Adrenal gland (tissue), 12 donors: ENCODE results near the gene TAOK2. TPM values are rescaled to one million over a fixed set of nuclear protein-coding genes. Genes with fewer than 3 reads are reported as not detected.

ENCODE experiments used
- DNase-seq, 7 donors: peaks; one replicate each; pipeline ENCODE4 v3.0.0-alpha.2; 2019 to 2020
- H3K27ac ChIP-seq, 5 donors: fragments of 200-600 bp; sonication (generic) in 4 of 5; 1 replicate in 3 of 5; 2 replicates in 2 of 5; pipeline versions ENCODE4 v1.5.1 to v1.8.0; 2016 to 2020; ENCODE audit warnings: mild to moderate bottlenecking in 1 of 5
- H3K27me3 ChIP-seq: fragments of 200-600 bp; 2 replicates; pipeline ENCODE4 v1.8.0; 2021
- H3K36me3 ChIP-seq, 2 donors: fragments of 200-600 bp; replicated peaks in 1 of 2; 1 replicate in 1 of 2; 2 replicates in 1 of 2; pipeline versions ENCODE4 v1.5.1 to v1.8.0; 2018 to 2022
- H3K4me1 ChIP-seq, 2 donors: fragments of 200-600 bp; replicated peaks in 1 of 2; 1 replicate in 1 of 2; 2 replicates in 1 of 2; pipeline versions ENCODE4 v1.5.1 to v1.8.0; 2018 to 2021
- H3K4me3 ChIP-seq, 4 donors: fragments of 200-600 bp; sonication (generic) in 3 of 4; one replicate each; pipeline ENCODE4 v1.5.1; 2016 to 2018
- H3K9me3 ChIP-seq, 3 donors: fragments of 200-600 bp; sonication (generic) in 1 of 3; replicated peaks in 1 of 3; 1 replicate in 2 of 3; 2 replicates in 1 of 3; pipeline versions ENCODE4 v1.5.1 to v1.8.0; 2016 to 2021
- POLR2A ChIP-seq, 2 donors: fragments of 450-650 bp; IDR thresholded peaks; one replicate each; pipeline ENCODE4 v1.6.1; 2017; ENCODE audit warnings: antibody characterized with exemption in 2 of 2, mild to moderate bottlenecking in 2 of 2, moderate library complexity in 1 of 2
- WGBS, 4 donors: extraction: QIAGEN DNeasy Blood & Tissue Kit in 2 of 4; methylation state at CpG; one replicate each; pipeline versions ENCODE4 v1.1.5 to v1.1.7; 2013 to 2017; 5-methylcytosine and 5-hydroxymethylcytosine counted together
- intact Hi-C, 2 donors: fragments of 100-400 bp; cut with DNase I; formaldehyde crosslinking; loops; one replicate each; pipeline versions ENCODE4 v1.14.1 to v1.15.0; 2022 to 2023
- polyA plus RNA-seq, 3 donors: library from polyadenylated mRNA; stranded (reverse); fragments of 200-250 nt in 2 of 3; fragments of 350-450 nt in 1 of 3; fragmentation: Illumina TruSeq in 1 of 3; extraction: RNeasy Lipid Tissue Mini Kit (QIAGEN cat#74804) in 1 of 3; gene quantifications; one replicate each; pipeline ENCODE4 v1.2.3, GENCODE V29; 2013 to 2014
- total RNA-seq, 9 donors: library from RNA; depleted of rRNA in 4 of 9; stranded (reverse); fragments of >200 nt in 4 of 9; fragments of 120-200 nt in 1 of 9; fragmentation: NEBNext Ultra II Directional in 1 of 9; extraction: Animal tissue kit (Norgen Biotek cat#: 25700) in 1 of 9; gene quantifications; one replicate each; pipeline versions ENCODE4 v1.1.0 to v1.2.4, GENCODE V29; 2013 to 2023
- TF ChIP-seq, protein P1 (sequence below), 6 experiments: fragments of 450-650 bp in 4 of 6; fragments of 200-600 bp in 2 of 6; sonication (generic) in 1 of 6; IDR thresholded peaks; 1 replicate in 5 of 6; 2 replicates in 1 of 6; pipeline versions ENCODE4 v1.5.1 to v1.8.0; 2016 to 2021; ENCODE audit warnings: antibody characterized with exemption in 6 of 6, mild to moderate bottlenecking in 2 of 6, moderate library complexity in 1 of 6
- donor health status: healthy with polysubstance abuse.
- donor health status: Bipolar disorder and iron deficiency.
- donor health status: DM: yes; HTN: yes; CAD: no.
- donor health status: DM: no; HTN: no; CAD: no.
- donor health status: DM: no; HTN: no; CAD: no.
- donor health status: DM: yes; HTN: yes; CAD: no.

The TAOK2 gene
- total and polyA plus RNA-seq, 12 donors: 36.6 to 135 (median 72.3) TPM

DNA sequence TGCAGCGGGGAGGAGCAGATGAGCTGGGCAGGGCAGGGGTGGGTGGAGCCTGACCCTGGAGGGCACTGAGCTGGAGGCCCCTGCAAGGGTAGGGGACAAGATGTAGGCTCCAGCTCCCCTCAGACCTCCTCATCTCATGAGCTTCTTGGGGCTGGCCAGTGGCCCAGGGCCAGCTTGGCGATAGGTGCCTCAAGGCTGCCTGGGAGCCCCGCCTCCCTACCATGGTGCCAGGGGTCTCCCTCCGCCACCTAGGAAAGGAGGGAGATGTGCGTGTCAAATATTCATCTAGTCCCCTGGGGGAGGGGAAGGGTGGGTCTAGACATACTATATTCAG lies 17.9 kb downstream of the TAOK2 start:
- no peaks in the 10 kb centered on the region for H3K9me3 ChIP-seq
- H3K36me3 ChIP-seq: peaks cover 0 to 69% of the 10 kb centered on the region in 2 donors
- TF ChIP-seq POLR2A (IDR thresholded peaks at IDR 0.05): no peak
- TF ChIP-seq, protein P1, sequence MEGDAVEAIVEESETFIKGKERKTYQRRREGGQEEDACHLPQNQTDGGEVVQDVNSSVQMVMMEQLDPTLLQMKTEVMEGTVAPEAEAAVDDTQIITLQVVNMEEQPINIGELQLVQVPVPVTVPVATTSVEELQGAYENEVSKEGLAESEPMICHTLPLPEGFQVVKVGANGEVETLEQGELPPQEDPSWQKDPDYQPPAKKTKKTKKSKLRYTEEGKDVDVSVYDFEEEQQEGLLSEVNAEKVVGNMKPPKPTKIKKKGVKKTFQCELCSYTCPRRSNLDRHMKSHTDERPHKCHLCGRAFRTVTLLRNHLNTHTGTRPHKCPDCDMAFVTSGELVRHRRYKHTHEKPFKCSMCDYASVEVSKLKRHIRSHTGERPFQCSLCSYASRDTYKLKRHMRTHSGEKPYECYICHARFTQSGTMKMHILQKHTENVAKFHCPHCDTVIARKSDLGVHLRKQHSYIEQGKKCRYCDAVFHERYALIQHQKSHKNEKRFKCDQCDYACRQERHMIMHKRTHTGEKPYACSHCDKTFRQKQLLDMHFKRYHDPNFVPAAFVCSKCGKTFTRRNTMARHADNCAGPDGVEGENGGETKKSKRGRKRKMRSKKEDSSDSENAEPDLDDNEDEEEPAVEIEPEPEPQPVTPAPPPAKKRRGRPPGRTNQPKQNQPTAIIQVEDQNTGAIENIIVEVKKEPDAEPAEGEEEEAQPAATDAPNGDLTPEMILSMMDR (IDR thresholded peaks at IDR 0.05): no peak
- 63 to 78% (median 72%) methylated on average over 4 to 5 of the region's 5 CpGs; no CpG with 5 or more reads in 1 of the 4 donors for WGBS, 4 donors
- H3K27me3 ChIP-seq: no peaks in the 10 kb centered on the region
- DNase-seq: no peak
- peaks cover 10 to 17% of the 10 kb centered on the region in 2 donors for H3K4me1 ChIP-seq
- intact Hi-C loops: loop anchor here in 1 of 2 donors (10.0 kb wide), 1 partner anchor 67 kb away; the partner anchor contains the start of gene KCTD13
- no peak overlapping the region for H3K27ac ChIP-seq
- no peak overlapping the region for H3K4me3 ChIP-seq

DNA sequence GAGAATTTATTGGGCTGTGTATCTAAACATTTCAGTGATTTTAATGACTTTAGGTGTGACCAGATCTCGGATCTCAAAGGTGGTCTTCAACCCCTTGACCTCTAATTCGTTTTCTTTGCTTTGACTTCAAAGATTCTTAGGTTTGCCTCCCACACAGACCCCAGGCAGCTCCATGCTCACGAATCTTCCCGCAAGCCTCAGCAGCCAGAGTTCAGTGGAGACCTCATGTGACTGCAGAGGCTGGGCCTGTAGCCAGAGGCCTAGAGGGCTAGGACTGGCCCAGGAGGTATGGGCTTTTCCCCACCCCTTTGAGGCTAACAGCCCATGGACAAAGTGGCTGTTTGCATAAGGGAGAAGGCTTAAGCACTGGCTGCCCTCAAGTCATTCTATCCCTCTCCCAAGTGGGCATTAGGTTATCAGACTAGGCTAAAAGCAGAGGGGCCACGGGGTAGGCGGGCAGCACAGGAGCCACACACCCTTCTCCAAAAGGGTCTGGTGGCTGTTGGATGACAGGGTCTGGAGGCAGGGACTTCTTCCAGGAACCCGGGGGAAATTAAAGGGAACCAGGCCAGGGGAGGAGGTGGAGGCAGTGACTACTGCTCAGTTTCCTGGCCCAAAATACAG lies 18.8 kb downstream of the TAOK2 start:
- peaks cover 0 to 60% of the 10 kb centered on the region in 2 donors for H3K36me3 ChIP-seq
- DNase-seq: peak in 4 of 7 donors; percentile 51 to 73 (median 67)

DNA sequence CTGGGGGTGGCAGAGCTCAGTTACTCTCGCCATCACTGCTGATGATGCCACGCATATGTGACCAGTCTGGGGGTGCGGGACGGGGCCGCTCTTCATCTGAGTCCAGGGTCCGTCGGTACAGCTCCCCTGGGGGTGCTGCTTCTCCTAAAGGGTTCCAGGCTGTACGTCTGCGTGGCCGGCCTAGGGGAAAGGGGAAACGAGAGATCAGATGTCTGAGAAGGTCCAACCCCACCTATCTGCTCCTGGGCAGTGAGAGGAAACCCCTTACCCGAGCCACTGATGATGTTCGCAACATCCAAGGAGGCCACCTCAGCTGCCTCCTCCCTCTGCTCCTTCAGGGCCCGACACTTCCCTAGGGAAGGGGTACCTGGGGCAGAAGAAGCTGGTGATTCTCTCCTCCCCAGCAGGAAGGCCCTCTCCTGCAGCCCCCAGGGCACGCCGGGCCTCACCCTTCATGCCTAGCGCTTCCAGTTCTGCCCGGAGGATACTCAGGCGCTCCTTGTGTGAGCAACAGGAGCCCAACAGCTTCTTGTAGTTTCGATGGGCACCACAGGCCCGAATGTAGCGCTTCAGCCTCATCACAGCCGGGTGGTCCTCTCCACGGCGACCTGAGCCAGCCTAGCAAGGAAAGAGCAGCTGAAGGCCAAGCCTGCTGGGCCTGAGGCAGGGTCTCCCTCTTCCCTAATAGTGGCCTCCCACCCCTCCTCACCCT lies 19.7 kb downstream of the TAOK2 start:
- Histone ChIP-seq H3K27ac (peak overlapping the region in 1 of 5 donors; percentile 5), H3K36me3 (peaks cover 0 to 51% of the 10 kb centered on the region in 2 donors), H3K4me1 (peaks cover 17 to 24% of the 10 kb centered on the region in 2 donors), H3K4me3 (no peak overlapping the region), H3K9me3 (no peaks in the 10 kb centered on the region), H3K27me3 (no peaks in the 10 kb centered on the region)
- no peak for DNase-seq
- intact Hi-C loops: loop anchor here in 1 of 2 donors (10.0 kb wide), 1 partner anchor 69 kb away; the partner anchor contains the start of gene KCTD13
- 84 to 90% (median 89%) methylated on average over 16 to 25 of the region's 25 CpGs for WGBS, 4 donors
- TF ChIP-seq, protein P1 (IDR thresholded peaks at IDR 0.05): no peak
- TF ChIP-seq POLR2A (IDR thresholded peaks at IDR 0.05): no peak

More for the DNA sequence above, 18.8 kb downstream of the TAOK2 start:
- Histone ChIP-seq H3K4me1 (peaks cover 17 to 24% of the 10 kb centered on the region in 2 donors), H3K27me3 (no peaks in the 10 kb centered on the region), H3K27ac (peak overlapping the region in 2 of 5 donors; percentile 13 to 26), H3K9me3 (no peaks in the 10 kb centered on the region), H3K4me3 (no peak overlapping the region)
- WGBS, 4 donors: 47 to 65% (median 57%) methylated on average over 7 of the region's 7 CpGs
- intact Hi-C loops: loop anchor here in 1 of 2 donors (10.0 kb wide), 1 partner anchor 68 kb away; the partner anchor contains the start of gene KCTD13
- TF ChIP-seq, protein P1 (IDR thresholded peaks at IDR 0.05): no peak
- TF ChIP-seq POLR2A (IDR thresholded peaks at IDR 0.05): no peak

DNA sequence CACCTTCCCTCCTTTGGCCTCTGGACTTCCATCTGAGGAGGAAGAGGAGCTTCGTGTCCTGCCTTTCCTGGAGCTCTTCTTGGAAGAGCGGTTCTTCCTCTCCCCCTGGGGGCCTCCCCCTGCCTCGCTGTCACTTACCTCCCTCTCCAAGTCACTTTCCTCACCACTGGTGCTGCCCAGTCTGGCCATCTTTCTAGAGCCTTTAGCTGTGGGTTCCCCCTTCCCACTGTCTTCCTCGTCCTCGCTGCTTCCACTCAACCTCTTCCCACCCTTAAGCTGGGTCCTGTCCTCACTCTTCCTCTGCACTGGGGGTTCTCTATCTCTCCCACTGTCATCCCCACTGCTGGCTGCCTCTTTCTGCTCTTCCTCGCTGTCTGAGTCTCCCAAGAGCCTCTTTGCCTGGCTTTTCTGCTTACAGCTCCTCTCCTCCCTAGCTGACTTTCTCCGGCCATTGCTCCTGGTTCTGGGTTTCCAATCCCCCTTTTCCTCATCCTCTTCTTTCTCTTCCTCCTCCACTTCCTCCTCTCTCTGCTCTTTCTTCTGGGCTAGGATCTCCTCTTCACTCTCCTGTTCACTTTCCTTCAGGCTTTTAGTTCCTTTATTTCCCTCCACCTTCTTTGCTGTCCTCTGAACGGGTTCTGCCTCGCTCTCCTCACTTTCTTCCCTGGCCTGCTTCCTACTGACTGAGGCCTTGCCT lies 20.4 kb downstream of the TAOK2 start:
- H3K4me3 ChIP-seq: no peak overlapping the region
- TF ChIP-seq, protein P1 (IDR thresholded peaks at IDR 0.05): no peak
- no peak for TF ChIP-seq POLR2A (IDR thresholded peaks at IDR 0.05)
- H3K27me3 ChIP-seq: no peaks in the 10 kb centered on the region
- H3K27ac ChIP-seq: peak overlapping the region in 1 of 5 donors; percentile 97
- intact Hi-C loops: loop anchor here in 1 of 2 donors (10.0 kb wide), 1 partner anchor 69 kb away; the partner anchor contains the start of gene KCTD13
- peaks cover 17 to 24% of the 10 kb centered on the region in 2 donors for H3K4me1 ChIP-seq
- DNase-seq: no peak
- WGBS, 4 donors: 82 to 88% (median 87%) methylated on average over 9 of the region's 9 CpGs
- peaks cover 0 to 44% of the 10 kb centered on the region in 2 donors for H3K36me3 ChIP-seq
- H3K9me3 ChIP-seq: no peaks in the 10 kb centered on the region
